Endothelial cell of umbilical vein (primary cell): Measurements from ENCODE around the gene GRK5. TPM values are rescaled to one million over a fixed set of nuclear protein-coding genes. Genes with fewer than 3 reads are reported as not detected.

ENCODE experiments used
- BruUV-seq: library from RNA; stranded (reverse); fragments of 400-500 nt; replicated peaks from 2 replicates; lab custom pipeline; 2021; lab: Mats Ljungman, UMichigan
- CTCF ChIA-PET: fragments of 300-600, 350-600 bp; sonication (Branson Sonifier 250); formaldehyde crosslinking; loops from one replicate; lab custom pipeline; 2021; ENCODE audit warnings: antibody characterized with exemption, inconsistent platforms; lab: Charles Lee
- POLR2A ChIA-PET: fragments of 300-600, 350-600 bp; sonication (Branson Sonifier 250); formaldehyde crosslinking; loops from one replicate; lab custom pipeline; 2021; ENCODE audit warnings: antibody characterized with exemption, inconsistent platforms; lab: Charles Lee
- DNase-seq: peaks from one replicate; pipeline ENCODE4 v3.0.0-alpha.2; 2011; ENCODE audit warnings: low read depth, low spot score
- FAIRE-seq: peaks from 2 replicates; lab custom pipeline; 2011; peaks lifted over from hg19 to GRCh38; lab: Jason Lieb, UNC
- H2AFZ ChIP-seq: 2 replicates; pipeline ENCODE4 v1.6.0; 2012; ENCODE audit warnings: low read depth, low read length, control low read depth, inconsistent platforms
- H3K27ac ChIP-seq: 2 replicates; pipeline ENCODE4 v1.5.1; 2011; ENCODE audit warnings: low read depth, mild to moderate bottlenecking, control low read depth, low read length, moderate library complexity; ENCODE audit not compliant: insufficient read depth
- H3K27me3 ChIP-seq, 2 experiments: 2 replicates each; pipeline versions ENCODE4 v1.6.0 to v1.6.1; 2011; ENCODE audit warnings: low read length in 2 of 2, mixed read lengths in 1 of 2; ENCODE audit not compliant: control insufficient read depth in 2 of 2, insufficient read depth in 2 of 2
- H3K36me3 ChIP-seq, 2 experiments: 2 replicates in 1 of 2; 3 replicates in 1 of 2; pipeline ENCODE4 v1.5.1; 2011; ENCODE audit warnings: low read length in 2 of 2, mild to moderate bottlenecking in 1 of 2, moderate library complexity in 1 of 2; ENCODE audit not compliant: control insufficient read depth in 2 of 2, insufficient read depth in 2 of 2; ENCODE audit errors: extremely low read depth in 1 of 2
- H3K4me1 ChIP-seq: 3 replicates; pipeline ENCODE4 v1.5.1; 2011; ENCODE audit warnings: mild to moderate bottlenecking, low read length; ENCODE audit not compliant: control insufficient read depth, insufficient read depth; ENCODE audit errors: extremely low read depth
- H3K4me2 ChIP-seq: 2 replicates; pipeline ENCODE4 v1.6.1; 2011; ENCODE audit warnings: low read length, control low read depth, mixed read lengths; ENCODE audit not compliant: insufficient read depth
- H3K4me3 ChIP-seq, 3 experiments: fragments of 200-600 bp in 1 of 3; sonication (generic), shearing (Covaris generic) in 1 of 3; replicated peaks in 1 of 3; 2 replicates each; pipeline ENCODE4 v1.5.1; 2011 to 2016; ENCODE audit warnings: control low read depth in 3 of 3, low read length in 3 of 3, mild to moderate bottlenecking in 2 of 3, inconsistent platforms in 1 of 3, low read depth in 1 of 3, moderate library complexity in 1 of 3; ENCODE audit not compliant: insufficient read depth in 1 of 3
- H3K79me2 ChIP-seq: 2 replicates; pipeline ENCODE4 v1.6.0; 2012; ENCODE audit warnings: low read length, inconsistent platforms; ENCODE audit not compliant: control insufficient read depth, insufficient read depth
- H3K9ac ChIP-seq: replicated peaks from 2 replicates; pipeline ENCODE3; 2011; ENCODE audit warnings: low read length, control low read depth; ENCODE audit not compliant: insufficient read depth; ENCODE audit errors: extremely low read depth
- H3K9me1 ChIP-seq: replicated peaks from 3 replicates; pipeline ENCODE4 v1.6.0; 2011; ENCODE audit warnings: mild to moderate bottlenecking, low read length; ENCODE audit not compliant: control insufficient read depth, insufficient read depth; ENCODE audit errors: extremely low read depth
- H3K9me3 ChIP-seq: replicated peaks from 2 replicates; pipeline ENCODE4 v1.5.1; 2012; ENCODE audit warnings: low read length, inconsistent platforms; ENCODE audit not compliant: control insufficient read depth, insufficient read depth
- H4K20me1 ChIP-seq: replicated peaks from 2 replicates; pipeline ENCODE3; 2011; ENCODE audit warnings: mild to moderate bottlenecking, low read length; ENCODE audit not compliant: control insufficient read depth, insufficient read depth; ENCODE audit errors: extremely low read depth
- EZH2 ChIP-seq: IDR thresholded peaks from 2 replicates; pipeline ENCODE4 v1.6.1; 2012; ENCODE audit warnings: borderline replicate concordance, low read depth, mild to moderate bottlenecking, moderate library complexity, low read length, inconsistent platforms; ENCODE audit not compliant: severe bottlenecking
- FOS ChIP-seq: IDR thresholded peaks from 2 replicates; pipeline ENCODE4 v1.6.1; 2011; ENCODE audit warnings: mild to moderate bottlenecking, low read length, moderate library complexity, borderline replicate concordance; ENCODE audit not compliant: insufficient read depth
- GATA2 ChIP-seq: IDR thresholded peaks from 2 replicates; pipeline ENCODE4 v1.7.0; 2011; ENCODE audit warnings: low read depth, mild to moderate bottlenecking, moderate library complexity, mixed read lengths, low read length; ENCODE audit not compliant: insufficient read length, insufficient read depth
- JUN ChIP-seq: IDR thresholded peaks from 2 replicates; pipeline ENCODE4 v1.6.1; 2011; ENCODE audit warnings: borderline replicate concordance, low read depth; ENCODE audit not compliant: insufficient read length, insufficient read depth
- MYC ChIP-seq: IDR thresholded peaks from one replicate; pipeline ENCODE4 v1.6.1; 2011; ENCODE audit warnings: mild to moderate bottlenecking, low read depth, low read length
- POLR2A ChIP-seq: IDR thresholded peaks from 2 replicates; pipeline ENCODE4 v1.6.1; 2012; ENCODE audit warnings: low read depth, mild to moderate bottlenecking, control low read depth, low read length
- POLR2AphosphoS5 ChIP-seq: IDR thresholded peaks from 2 replicates; pipeline ENCODE4 v1.6.1; 2012; ENCODE audit warnings: low read depth, mild to moderate bottlenecking, control low read depth, low read length, moderate library complexity; ENCODE audit not compliant: insufficient read depth
- dilution Hi-C: fragments of 300-500 bp; cut with MboI; formaldehyde crosslinking; loops from one replicate; pipeline ENCODE4 v1.15.0; 2019; ENCODE audit warnings: low sequenced_read_pairs; ENCODE audit not compliant: extremely low pct_ligation_motif_present
- intact Hi-C: fragments of 100-400 bp; cut with micrococcal nuclease; formaldehyde crosslinking; loops from one replicate; pipeline ENCODE4 v1.10.0; 2022
- polyA plus RNA-seq, 4 experiments: library from polyadenylated mRNA; depleted of rRNA in 3 of 4; stranded (reverse) in 3 of 4; unstranded in 1 of 4; fragments of >200 nt; gene quantifications; 2 replicates each; pipeline versions ENCODE4 v1.2.1 to v1.2.3, GENCODE V29; 2011 to 2012; ENCODE audit warnings: missing spikeins in 1 of 4
- total RNA-seq: library from RNA; stranded (reverse); gene quantifications from 2 replicates; pipeline ENCODE4 v1.2.3, GENCODE V29; 2021
- TF ChIP-seq, protein P1 (sequence below), 2 donors: IDR thresholded peaks; 1 replicate in 1 of 2; 2 replicates in 1 of 2; pipeline ENCODE4 v1.5.1; 2011; ENCODE audit warnings: low read length in 2 of 2, mild to moderate bottlenecking in 2 of 2, moderate library complexity in 2 of 2, control low read depth in 1 of 2, inconsistent platforms in 1 of 2, low read depth in 1 of 2; ENCODE audit not compliant: insufficient read depth in 1 of 2; ENCODE audit errors: extremely low read depth in 1 of 2
- TF ChIP-seq, protein P2 (sequence below): IDR thresholded peaks from 2 replicates; pipeline ENCODE4 v1.6.1; 2011; ENCODE audit not compliant: insufficient read depth, insufficient read length

The GRK5 gene
- total and polyA plus RNA-seq, 2 donors (not counting 3 experiments of a cell fraction or from before 2014, with no cell fraction given): 13.1 to 29.5 TPM

DNA sequence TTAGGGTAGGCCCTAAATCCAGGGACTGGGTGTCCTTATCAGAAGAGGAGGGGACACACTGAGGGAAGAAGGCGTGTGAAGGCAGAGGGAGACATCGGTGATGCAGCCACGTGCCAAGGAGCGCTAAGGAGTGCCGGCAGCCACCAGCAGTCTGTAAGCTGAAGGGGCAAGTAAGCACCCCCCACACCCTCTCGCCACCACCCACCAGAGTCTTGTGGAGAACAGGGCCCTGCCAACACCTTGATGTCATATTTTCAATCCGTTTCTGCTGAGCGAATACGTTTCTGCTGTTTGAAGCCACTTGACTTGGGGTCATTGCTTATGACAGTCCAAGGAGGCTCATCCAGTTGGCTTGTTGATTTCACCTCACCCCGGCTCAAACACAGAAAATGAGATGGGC lies 297.3 kb downstream of the GRK5 start:
- intact Hi-C loops: no loop called here
- Histone ChIP-seq H3K79me2 (no peaks in the 10 kb centered on the region), H3K9me1 (no peaks in the 10 kb centered on the region), H2AFZ (no peak overlapping the region), H3K27ac (no peak overlapping the region), H3K9me3 (no peaks in the 10 kb centered on the region), H4K20me1 (no peaks in the 10 kb centered on the region), H3K4me1 (no peaks in the 10 kb centered on the region), H3K4me2 (no peak overlapping the region), H3K9ac (no peak overlapping the region), H3K4me3 (no peak overlapping the region), H3K36me3 (no peaks in the 10 kb centered on the region), H3K27me3 (no peaks in the 10 kb centered on the region)
- ChIA-PET CTCF (interaction anchor here (0.6 to 1.0 kb wide), 2 partner anchors 15 to 48 kb away, joined by 3 read pairs; no protein-coding TSS in a partner anchor), POLR2A (no interaction called here)
- no peak for DNase-seq
- FAIRE-seq: no peak
- BruUV-seq: no TSS peak
- dilution Hi-C loops: no loop called here
- TF ChIP-seq, protein P1, sequence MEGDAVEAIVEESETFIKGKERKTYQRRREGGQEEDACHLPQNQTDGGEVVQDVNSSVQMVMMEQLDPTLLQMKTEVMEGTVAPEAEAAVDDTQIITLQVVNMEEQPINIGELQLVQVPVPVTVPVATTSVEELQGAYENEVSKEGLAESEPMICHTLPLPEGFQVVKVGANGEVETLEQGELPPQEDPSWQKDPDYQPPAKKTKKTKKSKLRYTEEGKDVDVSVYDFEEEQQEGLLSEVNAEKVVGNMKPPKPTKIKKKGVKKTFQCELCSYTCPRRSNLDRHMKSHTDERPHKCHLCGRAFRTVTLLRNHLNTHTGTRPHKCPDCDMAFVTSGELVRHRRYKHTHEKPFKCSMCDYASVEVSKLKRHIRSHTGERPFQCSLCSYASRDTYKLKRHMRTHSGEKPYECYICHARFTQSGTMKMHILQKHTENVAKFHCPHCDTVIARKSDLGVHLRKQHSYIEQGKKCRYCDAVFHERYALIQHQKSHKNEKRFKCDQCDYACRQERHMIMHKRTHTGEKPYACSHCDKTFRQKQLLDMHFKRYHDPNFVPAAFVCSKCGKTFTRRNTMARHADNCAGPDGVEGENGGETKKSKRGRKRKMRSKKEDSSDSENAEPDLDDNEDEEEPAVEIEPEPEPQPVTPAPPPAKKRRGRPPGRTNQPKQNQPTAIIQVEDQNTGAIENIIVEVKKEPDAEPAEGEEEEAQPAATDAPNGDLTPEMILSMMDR (IDR thresholded peaks at IDR 0.05; ENCODE audit: extremely low read depth in 1 of 2, insufficient read depth in 1 of 2, low read depth in 1 of 2, low read length in 2 of 2): no peak
- TF ChIP-seq EZH2 (no peak), POLR2A (no peak), POLR2AphosphoS5 (no peak)

DNA sequence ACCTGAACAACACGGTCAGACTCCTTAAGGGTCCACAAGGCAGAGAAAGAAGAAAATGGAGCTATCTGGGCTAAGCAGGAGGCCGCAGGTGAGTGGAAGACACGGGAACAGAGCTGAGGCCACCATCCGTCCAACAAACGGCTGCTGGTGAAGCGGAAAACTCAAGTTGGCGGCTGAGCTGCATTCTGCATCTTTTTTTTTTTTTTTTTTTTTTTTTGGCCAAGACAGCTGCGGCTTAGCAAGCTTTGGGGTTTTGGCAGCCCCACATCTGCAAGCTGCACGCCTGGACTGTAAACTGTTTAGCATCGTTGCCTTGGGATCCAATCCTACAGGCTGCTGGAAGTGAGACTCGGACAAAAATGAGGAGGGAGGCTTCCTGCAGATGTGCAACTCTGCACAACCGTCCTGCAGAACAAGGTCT lies 297.8 kb downstream of the GRK5 start:
- H3K4me2 ChIP-seq: no peak overlapping the region
- no peaks in the 10 kb centered on the region for H3K9me1 ChIP-seq
- no peak overlapping the region for H3K4me3 ChIP-seq
- dilution Hi-C loops: no loop called here
- ChIA-PET CTCF (interaction anchor here (0.6 to 1.0 kb wide), 4 partner anchors 16 to 980 kb away, joined by 3 read pairs; no protein-coding TSS in a partner anchor), POLR2A (no interaction called here)
- TF ChIP-seq EZH2 (no peak), FOS (no peak), GATA2 (no peak), POLR2AphosphoS5 (no peak), POLR2A (no peak), MYC (no peak), JUN (no peak)
- TF ChIP-seq, protein P2, sequence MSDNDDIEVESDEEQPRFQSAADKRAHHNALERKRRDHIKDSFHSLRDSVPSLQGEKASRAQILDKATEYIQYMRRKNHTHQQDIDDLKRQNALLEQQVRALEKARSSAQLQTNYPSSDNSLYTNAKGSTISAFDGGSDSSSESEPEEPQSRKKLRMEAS: no peak
- TF ChIP-seq, protein P1 (IDR thresholded peaks at IDR 0.05; ENCODE audit: extremely low read depth in 1 of 2, insufficient read depth in 1 of 2, low read depth in 1 of 2, low read length in 2 of 2): no peak
- H3K27ac ChIP-seq: no peak overlapping the region
- H2AFZ ChIP-seq: no peak overlapping the region
- DNase-seq: no peak
- intact Hi-C loops: no loop called here
- no peak for FAIRE-seq
- no peaks in the 10 kb centered on the region for H3K27me3 ChIP-seq
- H3K4me1 ChIP-seq: no peaks in the 10 kb centered on the region
- no peaks in the 10 kb centered on the region for H4K20me1 ChIP-seq
- no peaks in the 10 kb centered on the region for H3K9me3 ChIP-seq
- no peaks in the 10 kb centered on the region for H3K79me2 ChIP-seq
- H3K36me3 ChIP-seq: no peaks in the 10 kb centered on the region
- BruUV-seq: no TSS peak
- no peak overlapping the region for H3K9ac ChIP-seq
